NCI-H69 (cell line): ENCODE data around the gene C14orf119.

Experiments
- DNase-seq: peaks from one replicate; lab custom pipeline; 2025; lab: John Stamatoyannopoulos, UW

Gene C14orf119

DNA sequence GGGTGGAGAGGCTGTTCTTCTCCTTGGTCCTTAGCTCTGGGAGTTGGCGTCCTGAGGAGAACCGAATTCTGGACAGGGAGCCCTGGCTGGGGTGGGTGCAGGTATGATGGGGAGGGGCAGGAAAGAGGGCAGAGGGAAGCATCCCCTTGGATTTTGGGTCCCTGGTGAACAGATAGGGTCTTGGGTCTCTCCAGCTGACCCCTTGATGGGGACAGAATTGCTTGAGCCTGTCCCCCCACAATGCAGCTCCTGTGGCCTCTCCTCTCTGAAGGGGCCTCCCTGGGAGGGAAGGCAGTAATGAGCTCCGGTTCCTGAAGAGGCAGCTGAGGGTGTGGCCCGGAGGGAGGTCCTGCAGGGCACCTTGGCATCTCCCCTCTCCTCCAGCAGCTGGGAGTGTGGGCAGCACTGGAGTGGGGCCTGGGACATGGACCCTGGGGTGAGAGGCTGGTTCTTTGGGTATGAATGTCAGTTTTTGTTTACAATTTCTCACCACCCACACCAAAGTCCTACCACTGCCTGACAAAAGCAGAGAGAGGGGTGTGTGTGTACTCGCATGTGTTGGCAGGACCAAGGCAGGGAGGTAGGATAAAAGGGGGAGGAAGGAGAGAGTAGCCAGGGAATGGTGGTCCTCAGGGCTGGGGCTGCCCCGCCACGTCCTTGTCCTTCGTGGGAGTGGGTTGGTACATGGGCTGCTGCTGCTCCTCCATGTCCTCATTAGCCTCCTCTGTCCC is 31.4 kb downstream of the C14orf119 start:
- DNase-seq = no peak

- no peak for DNase-seq
These were observed 32.6 kb downstream of the C14orf119 start for GRCh38 chr14:23127861-23128260.

GRCh38 chr14:23128969-23129758 is 33.9 kb downstream of the C14orf119 start:
- no peak for DNase-seq

- DNase-seq = no peak
These were observed 34.5 kb downstream of the C14orf119 start for GRCh38 chr14:23129759-23130316.

DNA sequence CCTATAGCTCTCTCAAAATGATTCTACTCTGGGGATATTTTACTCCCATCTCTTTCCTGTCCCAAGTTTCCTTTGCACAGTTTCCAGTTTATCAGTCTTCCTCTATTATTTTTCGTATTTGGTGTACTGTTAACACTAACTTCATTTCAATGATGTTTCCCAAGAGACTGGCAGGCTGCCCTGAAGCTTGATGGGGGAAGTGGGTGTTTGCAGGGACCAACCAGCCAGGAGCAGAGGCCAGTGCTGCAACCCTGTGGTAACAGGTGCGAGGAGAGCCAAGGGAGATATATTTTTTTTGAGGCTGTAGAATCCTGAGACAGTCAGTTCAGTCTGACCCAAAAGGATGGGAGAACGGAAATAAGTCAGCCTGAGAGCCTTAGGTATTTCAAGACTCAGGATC is 35.6 kb downstream of the C14orf119 start:
- DNase-seq = no peak

DNA sequence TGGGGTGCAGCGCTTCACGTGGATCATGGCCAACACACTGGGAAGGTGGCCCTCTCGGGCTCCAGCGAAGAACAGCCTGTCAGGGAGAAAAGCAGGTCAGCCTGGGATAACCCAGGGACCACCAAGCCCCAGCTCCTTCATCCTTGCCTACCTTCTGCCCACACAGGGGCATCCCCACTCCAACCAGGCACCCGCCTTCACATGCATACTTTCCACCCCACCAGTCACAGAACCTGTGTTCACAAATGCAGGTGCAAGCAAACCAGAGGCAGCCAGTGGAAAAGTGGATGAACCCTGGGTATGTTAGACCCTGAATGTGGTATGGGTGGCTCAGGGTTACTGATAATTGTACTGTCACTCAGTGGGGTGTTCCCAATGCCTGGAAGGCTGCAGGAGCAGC is 36.2 kb downstream of the C14orf119 start:
- no peak for DNase-seq

DNA sequence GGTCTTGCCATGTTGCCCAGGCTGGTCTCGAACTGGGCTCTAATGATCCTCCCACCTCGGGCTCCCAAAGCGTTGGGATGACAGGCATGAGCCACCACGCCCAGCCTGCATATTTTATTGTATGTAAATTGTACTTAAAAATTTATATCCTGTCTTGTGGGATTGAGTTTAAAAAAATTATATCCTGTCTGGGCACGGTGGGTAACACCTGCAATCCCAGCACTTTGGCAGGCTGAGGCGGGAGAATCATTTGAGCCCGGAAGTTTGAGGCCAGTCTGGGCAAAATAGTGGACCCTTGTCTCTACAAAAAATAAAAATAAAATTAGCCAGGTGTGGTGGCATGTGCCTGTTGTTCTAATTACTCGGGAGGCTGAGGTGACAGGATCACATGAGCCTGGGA is 37.7 kb downstream of the C14orf119 start:
- no peak for DNase-seq

DNA sequence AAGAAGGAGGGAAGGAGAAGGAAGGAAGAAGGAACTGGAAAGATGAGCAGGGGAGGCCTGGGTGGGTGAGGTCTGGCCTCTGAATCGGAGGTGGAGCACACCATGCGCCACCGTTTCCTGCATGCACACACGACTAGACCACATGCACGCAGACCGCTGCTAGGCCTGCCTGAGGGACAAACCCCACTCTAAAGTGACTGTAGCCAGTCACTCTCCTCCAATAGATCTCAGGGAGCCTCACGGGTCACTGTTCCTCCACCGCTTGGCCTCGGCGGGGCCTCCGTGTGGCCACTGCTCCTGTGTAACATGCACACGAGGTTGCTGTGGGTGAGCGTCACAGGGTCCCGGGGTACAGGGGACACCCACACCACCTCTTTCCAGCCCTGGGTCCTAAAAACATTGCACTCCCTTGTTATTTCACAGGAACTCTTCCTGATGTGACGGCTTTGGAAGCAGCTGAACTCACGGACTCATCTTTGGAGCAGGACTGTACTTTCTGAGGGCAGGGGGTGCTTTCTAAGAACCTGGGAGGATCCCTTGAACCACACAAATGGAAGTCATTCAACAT is 41.3 kb downstream of the C14orf119 start:
- DNase-seq = no peak

DNA sequence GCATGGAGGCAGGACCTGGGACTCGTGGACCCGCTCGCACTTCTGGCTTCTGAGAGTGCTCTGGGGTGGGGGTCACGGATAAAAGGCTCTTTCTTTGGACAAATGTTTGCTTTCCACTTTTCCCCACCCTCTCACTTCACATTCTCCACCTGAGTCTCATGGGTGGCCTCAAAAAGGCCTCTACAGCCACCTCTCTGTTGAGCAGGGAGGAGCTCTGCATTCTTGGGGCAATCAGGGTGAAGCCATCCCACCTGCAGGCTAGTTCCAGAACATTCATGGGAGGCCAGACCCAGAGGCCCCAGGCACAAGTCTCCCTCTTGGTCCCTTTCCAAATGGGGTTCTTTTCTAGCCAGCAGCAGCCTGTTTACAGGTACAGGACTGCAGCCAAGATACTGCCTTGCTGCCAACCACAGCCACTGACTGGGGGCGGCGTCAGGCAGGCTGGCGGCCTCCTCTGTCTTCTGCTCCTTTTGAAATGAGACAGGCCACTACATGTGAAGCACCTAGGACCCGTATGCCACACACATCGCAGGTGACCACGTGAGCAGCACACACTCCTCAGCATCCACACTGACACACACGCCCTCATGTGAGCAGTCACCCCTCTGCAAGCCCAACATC is 42.0 kb downstream of the C14orf119 start:
- no peak for DNase-seq

DNA sequence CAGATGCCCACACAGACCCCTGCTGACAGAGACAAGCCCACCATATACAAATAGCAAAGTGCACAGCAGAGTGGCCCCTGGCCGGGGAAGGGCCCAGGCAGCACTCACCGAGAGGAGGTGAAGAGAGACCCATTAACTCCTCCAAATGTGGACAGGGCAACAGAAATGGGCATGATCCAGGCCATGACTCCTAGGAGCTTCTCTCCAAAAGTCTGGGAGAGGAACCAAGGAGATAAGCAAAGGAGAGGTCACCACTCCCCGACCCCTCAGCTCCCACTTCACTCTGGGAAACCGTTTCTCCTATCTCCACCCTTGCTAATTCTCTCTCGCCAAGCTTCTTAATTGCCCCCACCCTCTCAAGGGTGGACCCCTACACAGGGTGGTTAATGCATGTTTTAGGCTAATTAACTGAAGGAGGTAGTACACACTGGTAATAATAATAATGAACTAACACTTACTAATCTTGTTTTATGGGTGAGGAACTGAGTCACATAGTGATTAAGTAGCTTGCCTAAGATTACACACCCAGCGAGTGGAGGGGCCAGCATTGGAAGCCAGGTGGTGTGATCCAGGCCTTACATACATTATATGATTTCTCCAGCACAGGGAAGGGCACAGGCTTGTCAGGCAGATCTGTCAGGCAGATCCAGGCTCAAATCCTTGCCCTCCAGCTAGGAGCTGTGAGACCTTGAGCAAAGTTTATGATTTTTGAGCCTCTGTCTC is 42.7 kb downstream of the C14orf119 start:
- DNase-seq = no peak

DNA sequence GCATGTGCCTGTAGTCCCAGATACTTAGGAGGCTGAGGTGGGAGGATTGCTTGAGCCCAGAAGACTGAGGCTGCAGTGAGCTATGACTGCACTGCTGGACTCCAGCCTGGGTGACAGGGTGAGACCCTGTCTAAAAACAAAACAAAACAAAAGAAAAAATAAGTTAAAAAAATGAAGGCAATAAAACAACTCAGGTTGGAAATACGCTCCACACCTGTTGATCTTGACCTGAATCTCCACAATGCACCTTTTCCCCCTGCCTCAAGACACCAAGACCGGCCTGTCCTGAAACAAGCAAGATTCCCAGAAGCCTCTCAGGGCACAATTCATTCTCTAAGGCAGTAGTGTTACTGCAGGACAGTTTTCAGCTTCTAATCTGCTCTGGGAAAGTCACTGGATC is 44.6 kb downstream of the C14orf119 start:
- no peak for DNase-seq

DNA sequence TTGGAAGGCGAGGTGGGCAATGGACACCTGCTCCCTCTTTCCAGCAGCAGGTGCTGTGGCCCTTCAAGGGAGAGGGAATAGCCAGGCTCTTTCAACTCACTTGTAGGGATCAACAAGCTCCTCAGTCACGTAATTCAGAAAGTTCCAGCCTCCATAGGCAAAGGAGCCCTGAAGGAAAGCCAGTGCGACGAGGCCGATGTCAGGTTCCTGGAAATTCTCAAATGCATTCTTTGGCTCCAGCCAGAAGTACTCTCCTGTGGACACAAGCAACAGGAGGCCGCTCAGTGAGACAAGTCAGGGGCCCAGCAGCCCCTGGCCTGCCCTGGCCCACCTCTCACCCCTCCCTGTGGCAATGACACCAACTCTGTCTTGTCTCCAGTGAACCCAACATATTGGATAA is 45.1 kb downstream of the C14orf119 start:
- no peak for DNase-seq

DNA sequence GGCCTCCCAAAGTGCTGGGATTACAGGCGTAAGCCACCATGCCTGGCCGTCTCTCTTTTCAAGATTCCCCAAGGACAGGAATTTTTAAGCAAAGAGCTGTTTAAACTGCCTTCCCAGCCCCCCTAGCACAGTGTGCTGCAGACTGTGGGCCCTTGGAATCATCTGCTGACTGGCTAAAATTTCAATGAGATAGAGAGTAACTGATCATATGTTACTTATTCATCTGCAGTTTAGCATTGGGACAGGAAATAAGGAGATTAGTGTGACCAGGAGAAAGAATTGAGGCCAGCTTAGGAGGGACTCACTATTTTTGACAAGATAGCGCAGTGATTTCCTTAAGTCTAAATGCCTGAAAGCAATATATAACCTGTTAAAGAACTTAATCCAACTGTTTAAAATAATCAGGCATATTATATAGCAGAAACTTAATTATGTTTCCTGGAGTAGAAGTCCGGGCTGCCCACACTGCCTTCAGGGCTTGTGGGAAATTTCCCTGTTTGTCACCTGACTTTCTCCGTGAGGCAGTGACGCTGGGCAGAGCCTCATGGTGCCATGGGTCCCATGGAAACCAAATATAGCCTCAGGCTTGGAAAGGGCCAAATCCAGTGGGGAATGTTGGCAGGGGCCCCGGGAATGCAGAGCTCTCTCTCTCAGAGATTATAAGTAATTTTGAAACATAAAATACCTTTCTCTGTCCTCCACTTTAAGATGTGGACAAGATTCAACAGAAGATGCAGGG is 46.6 kb downstream of the C14orf119 start:
- peak; percentile 72 for DNase-seq

- DNase-seq = no peak
These were observed 47.5 kb downstream of the C14orf119 start for GRCh38 chr14:23142826-23143225.

GRCh38 chr14:23143911-23144310 is 48.6 kb downstream of the C14orf119 start:
- no peak for DNase-seq

GRCh38 chr14:23145794-23146350 is 50.6 kb downstream of the C14orf119 start:
- DNase-seq = no peak

DNA sequence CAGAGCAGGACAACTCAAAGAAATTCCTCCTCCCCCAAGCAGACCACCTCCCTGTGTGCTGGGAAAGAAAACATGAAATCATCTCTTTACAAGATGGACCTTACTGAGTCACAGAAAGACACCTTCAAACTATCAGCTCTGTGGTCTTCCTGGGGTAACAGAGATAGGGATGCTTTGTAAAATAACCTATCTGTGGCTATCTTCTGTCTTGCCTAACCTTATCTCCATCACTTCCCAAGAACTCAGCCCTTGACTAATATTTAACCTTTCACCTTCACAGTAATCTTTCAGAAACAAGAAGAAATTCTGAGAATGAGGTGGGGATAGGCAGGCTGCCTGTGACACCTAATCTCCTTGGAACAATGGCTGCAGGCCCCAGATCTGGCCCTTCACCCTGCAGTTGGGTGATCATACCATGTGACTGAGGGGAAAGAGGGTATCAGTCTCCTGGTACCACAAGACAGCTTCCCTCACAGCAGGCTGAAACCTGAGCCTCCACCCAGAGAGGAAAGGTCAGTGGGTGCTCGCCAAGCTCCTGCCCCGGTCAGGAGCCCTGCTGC is 51.1 kb downstream of the C14orf119 start:
- no peak for DNase-seq

GRCh38 chr14:23146980-23147379 is 51.7 kb downstream of the C14orf119 start:
- DNase-seq = no peak

- no peak for DNase-seq
These were observed 52.4 kb downstream of the C14orf119 start for GRCh38 chr14:23147676-23148075.

- no peak for DNase-seq
These were observed 53.4 kb downstream of the C14orf119 start for GRCh38 chr14:23148591-23149249.
